Endothelial cell of umbilical vein (primary cell): ENCODE data around the gene SYTL2. TPM values are rescaled to one million over a fixed set of nuclear protein-coding genes. Genes with fewer than 3 reads are reported as not detected.

ENCODE experiments used
- BruUV-seq: library from RNA; stranded (reverse); fragments of 400-500 nt; replicated peaks from 2 replicates; lab custom pipeline; 2021; lab: Mats Ljungman, UMichigan
- CTCF ChIA-PET: fragments of 300-600, 350-600 bp; sonication (Branson Sonifier 250); formaldehyde crosslinking; loops from one replicate; lab custom pipeline; 2021; ENCODE audit warnings: antibody characterized with exemption, inconsistent platforms; lab: Charles Lee
- POLR2A ChIA-PET: fragments of 300-600, 350-600 bp; sonication (Branson Sonifier 250); formaldehyde crosslinking; loops from one replicate; lab custom pipeline; 2021; ENCODE audit warnings: antibody characterized with exemption, inconsistent platforms; lab: Charles Lee
- DNase-seq: peaks from one replicate; pipeline ENCODE4 v3.0.0-alpha.2; 2011; ENCODE audit warnings: low read depth, low spot score
- FAIRE-seq: peaks from 2 replicates; lab custom pipeline; 2011; peaks lifted over from hg19 to GRCh38; lab: Jason Lieb, UNC
- H2AFZ ChIP-seq: 2 replicates; pipeline ENCODE4 v1.6.0; 2012; ENCODE audit warnings: low read depth, low read length, control low read depth, inconsistent platforms
- H3K27ac ChIP-seq: 2 replicates; pipeline ENCODE4 v1.5.1; 2011; ENCODE audit warnings: low read depth, mild to moderate bottlenecking, control low read depth, low read length, moderate library complexity; ENCODE audit not compliant: insufficient read depth
- H3K27me3 ChIP-seq, 2 experiments: 2 replicates each; pipeline versions ENCODE4 v1.6.0 to v1.6.1; 2011; ENCODE audit warnings: low read length in 2 of 2, mixed read lengths in 1 of 2; ENCODE audit not compliant: control insufficient read depth in 2 of 2, insufficient read depth in 2 of 2
- H3K36me3 ChIP-seq, 2 experiments: 2 replicates in 1 of 2; 3 replicates in 1 of 2; pipeline ENCODE4 v1.5.1; 2011; ENCODE audit warnings: low read length in 2 of 2, mild to moderate bottlenecking in 1 of 2, moderate library complexity in 1 of 2; ENCODE audit not compliant: control insufficient read depth in 2 of 2, insufficient read depth in 2 of 2; ENCODE audit errors: extremely low read depth in 1 of 2
- H3K4me1 ChIP-seq: 3 replicates; pipeline ENCODE4 v1.5.1; 2011; ENCODE audit warnings: mild to moderate bottlenecking, low read length; ENCODE audit not compliant: control insufficient read depth, insufficient read depth; ENCODE audit errors: extremely low read depth
- H3K4me2 ChIP-seq: 2 replicates; pipeline ENCODE4 v1.6.1; 2011; ENCODE audit warnings: low read length, control low read depth, mixed read lengths; ENCODE audit not compliant: insufficient read depth
- H3K4me3 ChIP-seq, 3 experiments: fragments of 200-600 bp in 1 of 3; sonication (generic), shearing (Covaris generic) in 1 of 3; replicated peaks in 1 of 3; 2 replicates each; pipeline ENCODE4 v1.5.1; 2011 to 2016; ENCODE audit warnings: control low read depth in 3 of 3, low read length in 3 of 3, mild to moderate bottlenecking in 2 of 3, inconsistent platforms in 1 of 3, low read depth in 1 of 3, moderate library complexity in 1 of 3; ENCODE audit not compliant: insufficient read depth in 1 of 3
- H3K79me2 ChIP-seq: 2 replicates; pipeline ENCODE4 v1.6.0; 2012; ENCODE audit warnings: low read length, inconsistent platforms; ENCODE audit not compliant: control insufficient read depth, insufficient read depth
- H3K9ac ChIP-seq: replicated peaks from 2 replicates; pipeline ENCODE3; 2011; ENCODE audit warnings: low read length, control low read depth; ENCODE audit not compliant: insufficient read depth; ENCODE audit errors: extremely low read depth
- H3K9me1 ChIP-seq: replicated peaks from 3 replicates; pipeline ENCODE4 v1.6.0; 2011; ENCODE audit warnings: mild to moderate bottlenecking, low read length; ENCODE audit not compliant: control insufficient read depth, insufficient read depth; ENCODE audit errors: extremely low read depth
- H3K9me3 ChIP-seq: replicated peaks from 2 replicates; pipeline ENCODE4 v1.5.1; 2012; ENCODE audit warnings: low read length, inconsistent platforms; ENCODE audit not compliant: control insufficient read depth, insufficient read depth
- H4K20me1 ChIP-seq: replicated peaks from 2 replicates; pipeline ENCODE3; 2011; ENCODE audit warnings: mild to moderate bottlenecking, low read length; ENCODE audit not compliant: control insufficient read depth, insufficient read depth; ENCODE audit errors: extremely low read depth
- CTCF ChIP-seq, 2 donors: IDR thresholded peaks; 1 replicate in 1 of 2; 2 replicates in 1 of 2; pipeline ENCODE4 v1.5.1; 2011; ENCODE audit warnings: low read length in 2 of 2, mild to moderate bottlenecking in 2 of 2, moderate library complexity in 2 of 2, control low read depth in 1 of 2, inconsistent platforms in 1 of 2, low read depth in 1 of 2; ENCODE audit not compliant: insufficient read depth in 1 of 2; ENCODE audit errors: extremely low read depth in 1 of 2
- EZH2 ChIP-seq: IDR thresholded peaks from 2 replicates; pipeline ENCODE4 v1.6.1; 2012; ENCODE audit warnings: borderline replicate concordance, low read depth, mild to moderate bottlenecking, moderate library complexity, low read length, inconsistent platforms; ENCODE audit not compliant: severe bottlenecking
- FOS ChIP-seq: IDR thresholded peaks from 2 replicates; pipeline ENCODE4 v1.6.1; 2011; ENCODE audit warnings: mild to moderate bottlenecking, low read length, moderate library complexity, borderline replicate concordance; ENCODE audit not compliant: insufficient read depth
- GATA2 ChIP-seq: IDR thresholded peaks from 2 replicates; pipeline ENCODE4 v1.7.0; 2011; ENCODE audit warnings: low read depth, mild to moderate bottlenecking, moderate library complexity, mixed read lengths, low read length; ENCODE audit not compliant: insufficient read length, insufficient read depth
- JUN ChIP-seq: IDR thresholded peaks from 2 replicates; pipeline ENCODE4 v1.6.1; 2011; ENCODE audit warnings: borderline replicate concordance, low read depth; ENCODE audit not compliant: insufficient read length, insufficient read depth
- MAX ChIP-seq: IDR thresholded peaks from 2 replicates; pipeline ENCODE4 v1.6.1; 2011; ENCODE audit not compliant: insufficient read depth, insufficient read length
- MYC ChIP-seq: IDR thresholded peaks from one replicate; pipeline ENCODE4 v1.6.1; 2011; ENCODE audit warnings: mild to moderate bottlenecking, low read depth, low read length
- POLR2A ChIP-seq: IDR thresholded peaks from 2 replicates; pipeline ENCODE4 v1.6.1; 2012; ENCODE audit warnings: low read depth, mild to moderate bottlenecking, control low read depth, low read length
- POLR2AphosphoS5 ChIP-seq: IDR thresholded peaks from 2 replicates; pipeline ENCODE4 v1.6.1; 2012; ENCODE audit warnings: low read depth, mild to moderate bottlenecking, control low read depth, low read length, moderate library complexity; ENCODE audit not compliant: insufficient read depth
- dilution Hi-C: fragments of 300-500 bp; cut with MboI; formaldehyde crosslinking; loops from one replicate; pipeline ENCODE4 v1.15.0; 2019; ENCODE audit warnings: low sequenced_read_pairs; ENCODE audit not compliant: extremely low pct_ligation_motif_present
- intact Hi-C: fragments of 100-400 bp; cut with micrococcal nuclease; formaldehyde crosslinking; loops from one replicate; pipeline ENCODE4 v1.10.0; 2022
- polyA plus RNA-seq, 4 experiments: library from polyadenylated mRNA; depleted of rRNA in 3 of 4; stranded (reverse) in 3 of 4; unstranded in 1 of 4; fragments of >200 nt; gene quantifications; 2 replicates each; pipeline versions ENCODE4 v1.2.1 to v1.2.3, GENCODE V29; 2011 to 2012; ENCODE audit warnings: missing spikeins in 1 of 4
- total RNA-seq: library from RNA; stranded (reverse); gene quantifications from 2 replicates; pipeline ENCODE4 v1.2.3, GENCODE V29; 2021

Gene SYTL2
- total and polyA plus RNA-seq, 2 donors (not counting 3 experiments of a cell fraction or from before 2014, with no cell fraction given) = 1.4 to 2.4 TPM

GRCh38 chr11:85809863-85810262, 1.1 kb downstream of the SYTL2 start:
- ChIA-PET CTCF (interaction anchor here (0.6 to 2.1 kb wide), 11 partner anchors 9 to 145 kb away, joined by 3 to 10 read pairs (median 4); partner anchors contain the start of genes CCDC83 and CREBZF), POLR2A (interaction anchor here (1.0 kb wide), 1 partner anchor 145 kb away, joined by 3 read pairs; the partner anchor contains the start of gene CREBZF)
- Histone ChIP-seq H3K9me3 (no peaks in the 10 kb centered on the region), H3K27me3 (peaks cover 16 to 24% of the 10 kb centered on the region in 2 experiments), H2AFZ (no peak overlapping the region), H3K4me3 (no peak overlapping the region), H3K9ac (no peak overlapping the region), H3K4me1 (peaks cover 8% of the 10 kb centered on the region), H3K4me2 (no peak overlapping the region), H3K9me1 (no peaks in the 10 kb centered on the region), H4K20me1 (no peaks in the 10 kb centered on the region), H3K27ac (no peak overlapping the region), H3K36me3 (no peaks in the 10 kb centered on the region), H3K79me2 (no peaks in the 10 kb centered on the region)
- FAIRE-seq (no peak), DNase-seq (peak; percentile 4)
- TF ChIP-seq GATA2 (peak; percentile 59), POLR2AphosphoS5 (no peak), CTCF (IDR thresholded peaks at IDR 0.05; ENCODE audit: extremely low read depth in 1 of 2, insufficient read depth in 1 of 2, low read depth in 1 of 2, low read length in 2 of 2) (peak in 1 of 2 donors; percentile 6)
- intact Hi-C loops = no loop called here
- BruUV-seq = no TSS peak
- dilution Hi-C loops = no loop called here

GRCh38 chr11:85809191-85809590, 1.8 kb downstream of the SYTL2 start:
- Histone ChIP-seq H3K9ac (no peak overlapping the region), H4K20me1 (no peaks in the 10 kb centered on the region), H3K4me3 (no peak overlapping the region), H3K4me1 (peaks cover 8% of the 10 kb centered on the region), H3K4me2 (no peak overlapping the region), H3K36me3 (no peaks in the 10 kb centered on the region), H2AFZ (no peak overlapping the region), H3K9me3 (no peaks in the 10 kb centered on the region), H3K27ac (no peak overlapping the region), H3K79me2 (no peaks in the 10 kb centered on the region), H3K9me1 (no peaks in the 10 kb centered on the region), H3K27me3 (peaks cover 18 to 24% of the 10 kb centered on the region in 2 experiments)
- TF ChIP-seq MAX = no peak
- no peak for TF ChIP-seq FOS
- TF ChIP-seq CTCF (IDR thresholded peaks at IDR 0.05; ENCODE audit: extremely low read depth in 1 of 2, insufficient read depth in 1 of 2, low read depth in 1 of 2, low read length in 2 of 2) = no peak
- TF ChIP-seq POLR2AphosphoS5 = no peak
- TF ChIP-seq MYC = no peak
- TF ChIP-seq POLR2A = no peak
- no peak for TF ChIP-seq EZH2
- TF ChIP-seq JUN = no peak
- TF ChIP-seq GATA2 = no peak
- intact Hi-C loops = no loop called here
- dilution Hi-C loops = no loop called here
- no TSS peak for BruUV-seq
- POLR2A ChIA-PET = interaction anchor here (1.0 kb wide), 1 partner anchor 144 kb away, joined by 3 read pairs; the partner anchor contains the start of gene CREBZF
- FAIRE-seq = no peak
- CTCF ChIA-PET = interaction anchor here (0.6 to 2.1 kb wide), 10 partner anchors 10 to 144 kb away, joined by 3 to 10 read pairs (median 4); partner anchors contain the start of genes CCDC83 and CREBZF
- no peak for DNase-seq
